Measurements from ENCODE around the gene CCDC91.
"Not testable (repeated sequence)": the region's sequence is repeated elsewhere in the genome, so short reads cannot be mapped to it uniquely, and the experiment has no call there.

Gene CCDC91

DNA sequence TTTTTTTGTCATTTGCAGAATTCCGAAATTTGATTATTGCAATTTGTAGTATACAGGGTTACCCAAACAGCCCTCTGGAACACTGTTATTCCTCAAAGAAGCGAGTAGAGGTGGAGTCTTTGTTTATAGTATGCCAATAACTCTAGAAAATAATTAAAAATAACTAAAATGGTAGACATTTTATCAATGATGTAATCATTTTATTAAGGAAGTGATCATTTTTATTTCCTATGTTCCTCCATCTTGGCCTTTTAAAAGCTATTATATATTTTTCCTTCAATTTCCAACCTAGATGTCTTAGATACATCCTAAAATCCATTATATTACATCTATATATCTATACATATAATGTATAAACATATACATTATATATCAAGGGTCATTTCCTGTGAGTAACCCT is 106.0 kb downstream of the CCDC91 start:
- no peak for DNase-seq

DNA sequence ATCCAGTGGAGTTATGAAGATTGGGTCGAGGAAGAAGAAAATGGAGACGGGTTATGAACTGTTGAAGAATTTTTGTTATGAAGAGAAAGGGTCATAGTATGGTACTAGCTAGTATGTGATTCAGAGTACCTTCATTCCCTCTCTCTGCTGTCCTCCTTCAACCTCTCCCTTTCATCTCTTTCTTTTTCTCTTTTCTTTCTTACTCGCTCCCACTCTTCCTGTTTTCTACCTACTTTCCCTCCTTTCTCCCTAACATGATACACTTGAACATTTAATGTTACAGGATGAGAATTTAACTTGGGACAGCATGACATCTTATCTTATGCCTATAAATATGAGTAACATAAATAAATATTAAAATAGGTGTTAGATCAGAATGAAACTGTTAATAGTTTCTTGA is 112.9 kb downstream of the CCDC91 start:
- no peak for DNase-seq

- DNase-seq, result no peak
Observed at GRCh38 chr12:28306535-28306934, 116.3 kb downstream of the CCDC91 start.

DNA sequence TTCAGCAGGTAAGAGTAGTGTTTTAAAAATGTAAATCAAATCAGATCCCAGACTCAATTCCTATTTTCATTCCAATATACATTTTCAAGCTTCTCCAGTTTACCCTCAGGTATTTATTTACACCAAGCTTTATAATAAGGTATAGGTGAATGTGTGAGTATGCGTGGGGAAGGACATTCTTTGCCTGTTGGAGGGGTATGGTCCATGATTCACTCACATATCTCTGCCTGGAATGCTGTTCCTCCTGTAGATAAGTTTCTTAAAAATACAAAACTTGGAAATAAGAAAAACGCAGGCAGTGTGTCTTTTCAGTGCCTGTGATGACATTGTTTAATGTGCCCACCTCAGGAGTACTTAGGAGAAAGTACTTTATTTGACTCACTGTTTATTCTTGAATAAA is 118.6 kb downstream of the CCDC91 start:
- DNase-seq, result no peak

- DNase-seq, result no peak
Observed at GRCh38 chr12:28313631-28314030, 123.4 kb downstream of the CCDC91 start.

GRCh38 chr12:28316049-28316448 is 125.8 kb downstream of the CCDC91 start:
- DNase-seq, result no peak

GRCh38 chr12:28318273-28318672 is 128.0 kb downstream of the CCDC91 start:
- no peak for DNase-seq

GRCh38 chr12:28320353-28320752 is 130.1 kb downstream of the CCDC91 start:
- DNase-seq, result no peak

GRCh38 chr12:28327722-28328121 is 137.5 kb downstream of the CCDC91 start:
- no peak for DNase-seq

- DNase-seq, result no peak
Observed at GRCh38 chr12:28328967-28329366, 138.7 kb downstream of the CCDC91 start.

GRCh38 chr12:28329727-28330126 is 139.5 kb downstream of the CCDC91 start:
- DNase-seq, result not testable (repeated sequence)

GRCh38 chr12:28330232-28330631 is 140.0 kb downstream of the CCDC91 start:
- DNase-seq, result not testable (repeated sequence)

GRCh38 chr12:28331130-28331529 is 140.9 kb downstream of the CCDC91 start:
- no peak for DNase-seq

DNA sequence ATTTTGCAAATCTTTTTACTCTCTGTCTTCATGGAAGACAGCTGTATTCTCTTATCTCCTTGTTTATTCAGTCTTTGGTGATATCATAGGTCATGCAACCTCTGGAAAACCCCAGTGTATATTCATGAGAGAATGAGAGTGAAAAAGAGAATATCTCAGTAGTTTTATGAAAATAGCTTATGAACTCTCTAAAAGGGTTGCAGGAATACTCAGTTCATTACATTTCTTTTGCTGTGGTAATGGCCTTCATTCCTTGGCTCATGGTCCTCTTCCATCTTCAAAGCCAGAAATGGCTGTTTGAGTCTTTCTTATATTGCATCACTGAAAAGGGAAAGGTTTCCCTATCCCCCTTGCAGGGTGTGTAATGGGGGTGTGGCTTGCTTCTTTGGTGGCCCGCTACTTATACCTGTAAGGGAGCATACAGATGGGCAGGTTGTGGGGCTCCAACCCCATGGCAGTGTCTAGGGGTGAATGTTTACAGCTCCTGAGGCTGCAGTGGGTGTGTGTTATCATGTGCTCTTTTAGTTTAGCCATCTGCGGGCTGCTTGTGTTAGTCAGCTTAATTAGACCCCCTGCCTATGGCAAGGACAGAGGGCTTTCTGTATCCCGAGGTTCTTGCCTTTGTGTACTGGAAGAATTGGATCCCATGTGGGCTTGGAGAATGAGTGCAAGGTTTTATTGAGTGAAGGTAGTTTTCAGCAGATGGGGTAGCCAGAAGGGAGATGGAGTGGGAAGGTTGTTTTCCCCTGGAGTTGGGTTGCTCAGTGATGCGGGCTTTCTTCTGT is 150.2 kb downstream of the CCDC91 start:
- DNase-seq, result no peak

DNA sequence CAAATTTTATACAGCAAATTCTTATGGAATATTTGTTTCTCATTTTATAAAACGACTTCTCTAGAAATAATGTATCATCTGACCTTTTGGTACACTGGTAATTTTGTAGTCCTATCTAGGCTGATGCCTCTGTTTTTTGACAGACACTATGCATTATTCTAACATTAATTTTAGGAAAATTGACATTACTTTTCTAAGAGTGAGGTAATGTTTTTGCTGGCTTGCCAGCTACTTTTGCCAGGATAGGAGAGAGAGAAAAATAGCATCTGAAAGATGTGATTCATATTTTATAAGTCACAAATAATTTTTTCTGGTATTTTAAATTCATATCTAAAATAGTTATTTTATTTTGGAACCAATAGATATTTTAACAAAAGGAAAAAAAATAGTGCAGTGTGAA is 153.5 kb downstream of the CCDC91 start:
- no peak for DNase-seq

- DNase-seq, result no peak
Observed at GRCh38 chr12:28346567-28346966, 156.3 kb downstream of the CCDC91 start.

GRCh38 chr12:28349196-28349595 is 158.9 kb downstream of the CCDC91 start:
- no peak for DNase-seq

DNA sequence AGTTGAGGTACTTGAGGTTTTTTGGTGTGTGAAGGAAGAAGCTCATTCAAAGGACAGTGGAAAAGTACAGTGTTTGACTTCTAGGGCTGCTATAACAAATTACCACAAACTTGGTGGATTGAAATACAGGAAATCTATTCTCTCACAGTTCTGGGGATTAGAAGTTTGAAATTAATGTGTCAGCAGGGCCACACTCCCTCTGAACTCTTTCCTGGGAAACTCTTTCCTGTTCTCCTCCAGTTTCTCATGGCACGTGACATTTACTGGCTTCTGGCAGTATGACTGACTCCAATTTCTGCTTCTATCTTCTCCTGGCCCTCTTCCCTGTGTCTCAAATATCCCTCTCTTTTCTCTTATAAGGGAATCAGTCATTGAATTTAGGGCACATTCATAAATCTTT is 160.2 kb downstream of the CCDC91 start:
- no peak for DNase-seq

DNA sequence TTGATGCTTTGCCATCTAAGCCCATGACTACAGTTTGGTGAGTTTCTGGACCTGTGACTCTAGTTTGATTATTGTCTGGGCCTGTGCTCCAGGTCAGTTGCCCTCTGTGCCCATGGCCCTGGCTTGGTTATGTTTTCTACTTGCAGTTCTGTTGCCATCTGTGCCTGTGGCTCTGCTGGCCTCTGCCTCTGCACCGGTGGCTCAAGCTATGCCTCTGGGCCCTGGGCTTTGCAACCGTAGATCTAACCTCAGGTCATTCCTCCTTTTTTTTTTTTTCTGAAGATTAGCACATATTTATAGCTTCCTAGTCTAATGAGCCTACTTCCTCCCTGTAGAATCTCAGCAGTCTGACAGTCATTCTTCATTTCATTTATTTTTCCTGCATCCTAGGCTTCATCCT is 161.2 kb downstream of the CCDC91 start:
- DNase-seq, result no peak

GRCh38 chr12:28355161-28355560 is 164.9 kb downstream of the CCDC91 start:
- no peak for DNase-seq

- DNase-seq, result no peak
Observed at GRCh38 chr12:28360253-28360652, 170.0 kb downstream of the CCDC91 start.

GRCh38 chr12:28367326-28367725 is 177.1 kb downstream of the CCDC91 start:
- no peak for DNase-seq

DNA sequence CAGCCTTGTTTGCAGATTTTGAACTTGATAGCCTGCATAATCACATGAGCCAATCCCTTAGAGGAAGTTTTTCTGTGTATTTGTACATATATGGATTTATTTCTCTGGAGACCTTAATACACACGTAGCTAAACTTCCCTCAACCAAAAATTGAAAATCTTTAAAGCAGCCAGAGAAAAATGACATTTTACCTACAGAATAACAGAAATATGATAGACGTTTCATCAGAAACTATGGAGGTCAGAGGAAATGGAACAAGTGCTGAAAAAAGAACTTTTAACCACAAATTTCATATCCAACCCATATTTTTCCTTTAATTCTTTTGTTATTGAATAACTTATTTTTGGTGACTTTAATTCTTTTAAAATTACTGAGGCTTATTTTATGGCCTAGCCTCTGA is 177.7 kb downstream of the CCDC91 start:
- DNase-seq, result no peak

- DNase-seq, result no peak
Observed at GRCh38 chr12:28369483-28369882, 179.2 kb downstream of the CCDC91 start.

DNA sequence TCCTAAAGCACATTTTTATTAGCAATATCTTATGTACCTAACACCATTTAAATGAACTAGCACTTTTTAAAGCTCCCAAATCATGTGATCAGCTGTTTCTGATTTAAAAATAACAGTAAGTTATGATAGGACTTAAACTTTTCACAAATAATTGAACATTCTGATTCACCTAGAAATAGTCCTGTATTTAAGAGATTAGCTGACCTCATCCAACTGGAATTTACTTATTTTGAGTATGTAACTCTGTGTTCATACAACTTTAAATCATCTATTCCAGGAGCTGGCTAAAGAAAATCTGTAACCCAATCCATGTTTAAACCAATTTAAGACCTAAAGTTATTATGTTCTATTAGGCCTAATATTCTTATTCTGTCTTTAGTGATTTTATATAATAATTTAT is 184.3 kb downstream of the CCDC91 start:
- no peak for DNase-seq
